Choroid plexus epithelial cell (primary cell): ENCODE data around the gene KRTAP3-2.

Experiments
- DNase-seq: peaks from one replicate; pipeline ENCODE4 v3.0.0-alpha.2; 2010; ENCODE audit warnings: low read depth
- H3K4me3 ChIP-seq: 2 replicates; pipeline ENCODE4 v1.5.1; 2011; ENCODE audit warnings: low read depth, mild to moderate bottlenecking, control low read depth, low read length, moderate library complexity
- CTCF ChIP-seq: conservative IDR thresholded peaks from 2 replicates; pipeline ENCODE4 v1.5.1; 2011; ENCODE audit warnings: low read depth, mild to moderate bottlenecking, control low read depth, inconsistent platforms, low read length, moderate library complexity

KRTAP3-2 gene

GRCh38 chr17:41029633-41030245, 30.0 kb upstream of the KRTAP3-2 start, which contains the start of gene KRTAP1-4:
TSS of gene KRTAP1-4 (minus strand) at chr17:41030195. CDS start at chr17:41030078, 117 bp downstream.
- DNase-seq: no peak
- H3K4me3 ChIP-seq: no peak within 1 kb of the TSS
- no peak for TF ChIP-seq CTCF

GRCh38 chr17:41026715-41027471, 27.2 kb upstream of the KRTAP3-2 start, which contains the start of gene KRTAP1-5:
TSS of gene KRTAP1-5 (minus strand) at chr17:41027208. CDS start at chr17:41027155, 53 bp downstream.
- H3K4me3 ChIP-seq: no peak within 1 kb of the TSS
- no peak for TF ChIP-seq CTCF
- peak; percentile 79 for DNase-seq

GRCh38 chr17:41024697-41025096, 25.0 kb upstream of the KRTAP3-2 start:
- no peak for TF ChIP-seq CTCF

GRCh38 chr17:41020336-41020735, 20.6 kb upstream of the KRTAP3-2 start:
- H3K4me3 ChIP-seq: no peak overlapping the region
- no peak for TF ChIP-seq CTCF
- no peak for DNase-seq

More at GRCh38 chr17:41024697-41025096, 25.0 kb upstream of the KRTAP3-2 start:
- H3K4me3 ChIP-seq: no peak overlapping the region
- DNase-seq: peak; percentile 14

- no peak for DNase-seq
- H3K4me3 ChIP-seq: no peak overlapping the region
- no peak for TF ChIP-seq CTCF
These were observed 19.7 kb upstream of the KRTAP3-2 start for GRCh38 chr17:41019415-41019814.

GRCh38 chr17:41018541-41018940, 18.8 kb upstream of the KRTAP3-2 start:
- no peak for TF ChIP-seq CTCF
- no peak overlapping the region for H3K4me3 ChIP-seq
- DNase-seq: no peak
